Lung (tissue), 12 donors: ENCODE results near the gene ZNHIT2. TPM values are rescaled to one million over a fixed set of nuclear protein-coding genes. Genes with fewer than 3 reads are reported as not detected.
A peak's percentile ranks its signal among the peaks of the same experiment; 100 is the strongest.

Source experiments
- ATAC-seq: fragments of 200-7000 bp; cut with Tn5 transposase; one replicate; pipeline ENCODE4 v1.9.1; 2020; ENCODE audit warnings: moderate number of reproducible peaks; ENCODE audit not compliant: insufficient read depth, low FRiP score
- DNase-seq, 3 donors: peaks; one replicate each; pipeline ENCODE4 v3.0.0-alpha.2; 2013 to 2017
- H3K27ac ChIP-seq, 2 donors: one replicate each; pipeline ENCODE4 v1.5.1; 2013; ENCODE audit warnings: mild to moderate bottlenecking in 2 of 2, moderate library complexity in 2 of 2, control low read depth in 1 of 2, inconsistent platforms in 1 of 2, low read depth in 1 of 2, low read length in 1 of 2
- H3K27me3 ChIP-seq, 3 donors: one replicate each; pipeline ENCODE4 v1.5.1; 2013; ENCODE audit warnings: low read length in 2 of 3; ENCODE audit not compliant: control insufficient read depth in 3 of 3, insufficient read depth in 3 of 3
- H3K36me3 ChIP-seq, 4 donors: one replicate each; pipeline ENCODE4 v1.5.1; 2013; ENCODE audit warnings: low read length in 4 of 4, mild to moderate bottlenecking in 1 of 4, moderate library complexity in 1 of 4; ENCODE audit not compliant: control insufficient read depth in 4 of 4, insufficient read depth in 4 of 4
- H3K4me1 ChIP-seq, 5 donors: one replicate each; pipeline ENCODE4 v1.5.1; 2013; ENCODE audit warnings: low read length in 5 of 5, mild to moderate bottlenecking in 2 of 5, moderate library complexity in 1 of 5; ENCODE audit not compliant: control insufficient read depth in 5 of 5, insufficient read depth in 5 of 5
- H3K4me3 ChIP-seq: one replicate; pipeline ENCODE4 v1.5.1; 2013; ENCODE audit warnings: mild to moderate bottlenecking, control low read depth, moderate library complexity
- H3K9ac ChIP-seq, 2 donors: one replicate each; pipeline ENCODE4 v1.5.1; 2013; ENCODE audit warnings: low read length in 2 of 2, control low read depth in 1 of 2; ENCODE audit not compliant: insufficient read depth in 1 of 2
- H3K9me3 ChIP-seq, 4 donors: one replicate each; pipeline ENCODE4 v1.5.1; 2013; ENCODE audit warnings: low read length in 3 of 4, mild to moderate bottlenecking in 1 of 4, moderate library complexity in 1 of 4; ENCODE audit not compliant: control insufficient read depth in 4 of 4, insufficient read depth in 3 of 4
- WGBS, 2 donors: extraction: QIAGEN DNeasy Blood & Tissue Kit; methylation state at CpG; one replicate each; pipeline ENCODE4 v1.1.7; 2013; 5-methylcytosine and 5-hydroxymethylcytosine counted together
- polyA plus RNA-seq, 2 donors: library from polyadenylated mRNA; stranded (reverse); fragments of 200-250 nt; gene quantifications; one replicate each; pipeline ENCODE4 v1.2.1, GENCODE V29; 2013
- total RNA-seq, 2 donors: library from RNA; depleted of rRNA in 1 of 2; stranded (reverse); fragments of >200 nt in 1 of 2; gene quantifications; one replicate each; pipeline ENCODE4 v1.2.1, GENCODE V29; 2014 to 2021
- TF ChIP-seq, protein P1 (sequence below): IDR thresholded peaks from 2 replicates; pipeline ENCODE4 v1.5.1; 2012; ENCODE audit warnings: mild to moderate bottlenecking; ENCODE audit errors: control extremely low read depth, extremely low read depth
- donor health status: control.
- donor health status: control.
- donor health status: Bipolar disorder and iron deficiency.
- donor health status: healthy.
- donor health status: DM: yes; HTN: yes; CAD: no.

Gene ZNHIT2
- total and polyA plus RNA-seq, 4 donors: 6.3 to 23.7 (median 19.5) TPM

DNA sequence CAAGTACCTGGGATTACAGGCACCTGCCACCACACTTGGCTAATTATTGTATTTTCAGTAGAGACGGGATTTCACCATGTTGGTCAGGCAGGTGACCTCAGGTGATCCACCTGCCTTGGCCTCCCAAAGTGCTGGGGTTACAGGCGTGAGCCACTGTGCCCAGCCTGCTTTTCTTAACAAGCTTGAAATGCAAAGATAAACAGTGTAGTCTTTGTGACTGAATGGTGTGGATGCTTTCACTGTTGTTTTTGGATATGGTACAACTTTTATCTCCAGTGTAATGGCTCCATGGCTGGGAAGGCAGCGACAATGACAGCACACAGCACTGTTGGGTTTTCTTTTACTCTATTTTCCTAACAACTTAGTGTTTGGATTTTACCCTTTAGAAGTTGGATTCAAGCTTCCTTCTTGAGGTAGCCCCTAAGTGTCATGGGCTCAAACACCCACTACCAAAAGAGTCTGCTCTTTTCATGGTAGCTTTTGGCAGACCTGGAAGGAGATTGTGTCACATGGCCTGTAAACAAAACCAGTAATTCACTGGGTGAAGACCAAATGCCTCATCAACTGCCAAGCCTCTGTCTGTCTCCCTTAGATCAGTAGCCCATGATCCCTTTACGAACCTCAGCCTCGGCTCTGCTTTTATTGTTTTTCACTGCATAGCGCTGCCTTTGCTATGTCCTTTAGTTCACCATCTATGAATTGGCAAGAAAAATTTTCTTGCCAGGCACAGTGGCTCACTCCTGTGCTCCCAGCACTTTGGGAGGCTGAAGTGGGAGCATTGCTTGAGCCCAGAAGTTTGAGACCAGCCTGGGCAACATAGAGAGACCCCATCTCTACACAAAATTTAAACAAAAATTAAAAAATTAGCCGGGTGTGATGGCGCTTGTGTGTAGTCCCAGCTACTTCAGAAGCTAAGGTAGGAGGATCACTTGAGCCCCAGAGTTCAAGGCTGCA is 15.1 kb downstream of the ZNHIT2 start:
- no peak overlapping the region for H3K9ac ChIP-seq
- 83 to 93% methylated on average over 8 of the region's 8 CpGs for WGBS, 2 donors
- H3K27ac ChIP-seq: peak overlapping the region in 1 of 2 donors; percentile 37
- H3K9me3 ChIP-seq: no peaks in the 10 kb centered on the region
- H3K4me1 ChIP-seq: peaks cover 0 to 3% (median 0%) of the 10 kb centered on the region in 5 donors
- no peaks in the 10 kb centered on the region for H3K27me3 ChIP-seq
- H3K36me3 ChIP-seq: peaks cover 0 to 7% (median 4%) of the 10 kb centered on the region in 4 donors
- DNase-seq: no peak
- H3K4me3 ChIP-seq: no peak overlapping the region
- ATAC-seq: no peak
- TF ChIP-seq, protein P1, sequence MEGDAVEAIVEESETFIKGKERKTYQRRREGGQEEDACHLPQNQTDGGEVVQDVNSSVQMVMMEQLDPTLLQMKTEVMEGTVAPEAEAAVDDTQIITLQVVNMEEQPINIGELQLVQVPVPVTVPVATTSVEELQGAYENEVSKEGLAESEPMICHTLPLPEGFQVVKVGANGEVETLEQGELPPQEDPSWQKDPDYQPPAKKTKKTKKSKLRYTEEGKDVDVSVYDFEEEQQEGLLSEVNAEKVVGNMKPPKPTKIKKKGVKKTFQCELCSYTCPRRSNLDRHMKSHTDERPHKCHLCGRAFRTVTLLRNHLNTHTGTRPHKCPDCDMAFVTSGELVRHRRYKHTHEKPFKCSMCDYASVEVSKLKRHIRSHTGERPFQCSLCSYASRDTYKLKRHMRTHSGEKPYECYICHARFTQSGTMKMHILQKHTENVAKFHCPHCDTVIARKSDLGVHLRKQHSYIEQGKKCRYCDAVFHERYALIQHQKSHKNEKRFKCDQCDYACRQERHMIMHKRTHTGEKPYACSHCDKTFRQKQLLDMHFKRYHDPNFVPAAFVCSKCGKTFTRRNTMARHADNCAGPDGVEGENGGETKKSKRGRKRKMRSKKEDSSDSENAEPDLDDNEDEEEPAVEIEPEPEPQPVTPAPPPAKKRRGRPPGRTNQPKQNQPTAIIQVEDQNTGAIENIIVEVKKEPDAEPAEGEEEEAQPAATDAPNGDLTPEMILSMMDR: no peak

- Histone ChIP-seq H3K9me3 (no peaks in the 10 kb centered on the region), H3K36me3 (peaks cover 0 to 7% (median 3%) of the 10 kb centered on the region in 4 donors), H3K4me1 (peaks cover 3 to 7% (median 6%) of the 10 kb centered on the region in 5 donors), H3K9ac (no peak overlapping the region), H3K27ac (no peak overlapping the region), H3K4me3 (no peak overlapping the region), H3K27me3 (no peaks in the 10 kb centered on the region)
- ATAC-seq (no peak), DNase-seq (no peak)
- TF ChIP-seq, protein P1: no peak
- 84 to 91% methylated on average over 6 of the region's 6 CpGs for WGBS, 2 donors
These were observed 16.7 kb downstream of the ZNHIT2 start for GRCh38 chr11:65100674-65101350.

DNA sequence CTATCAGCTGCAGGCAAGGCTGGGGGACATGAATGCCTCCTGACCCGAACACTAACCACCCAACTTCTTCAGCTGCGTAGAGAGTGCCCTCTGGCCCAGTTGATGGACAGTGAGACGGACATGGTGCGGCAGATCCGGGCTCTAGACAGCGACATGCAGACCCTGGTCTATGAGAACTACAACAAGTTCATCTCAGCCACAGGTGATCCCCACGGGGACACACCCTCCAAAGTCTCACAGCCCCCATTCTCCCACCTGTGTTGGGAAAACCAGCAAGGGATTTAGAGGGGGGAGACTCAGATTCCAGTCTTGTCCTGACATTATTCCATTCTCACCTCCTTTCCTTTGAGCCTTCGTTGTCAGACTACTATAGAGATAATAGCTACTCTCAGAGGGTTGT is 20.6 kb downstream of the ZNHIT2 start:
- 34 to 57% methylated on average over 8 of the region's 8 CpGs for WGBS, 2 donors
- no peaks in the 10 kb centered on the region for H3K9me3 ChIP-seq
- peaks cover 0 to 3% (median 0%) of the 10 kb centered on the region in 4 donors for H3K36me3 ChIP-seq
- H3K27me3 ChIP-seq: no peaks in the 10 kb centered on the region
- TF ChIP-seq, protein P1: no peak
- peak overlapping the region; percentile 71 to 92 for H3K27ac ChIP-seq
- DNase-seq (no peak), ATAC-seq (peak; percentile 4)
- peak overlapping the region; percentile 6 for H3K4me3 ChIP-seq
- H3K9ac ChIP-seq: peak overlapping the region in 1 of 2 donors; percentile 55
- H3K4me1 ChIP-seq: peaks cover 0 to 10% (median 6%) of the 10 kb centered on the region in 5 donors
